ENCODE measurements around the gene C15orf61.
A peak's percentile ranks its signal among the peaks of the same experiment; 100 is the strongest.

Gene C15orf61
- total RNA-seq = 0.28 to 6.4 (median 2.8) reads per million in 17 experiments

DNA sequence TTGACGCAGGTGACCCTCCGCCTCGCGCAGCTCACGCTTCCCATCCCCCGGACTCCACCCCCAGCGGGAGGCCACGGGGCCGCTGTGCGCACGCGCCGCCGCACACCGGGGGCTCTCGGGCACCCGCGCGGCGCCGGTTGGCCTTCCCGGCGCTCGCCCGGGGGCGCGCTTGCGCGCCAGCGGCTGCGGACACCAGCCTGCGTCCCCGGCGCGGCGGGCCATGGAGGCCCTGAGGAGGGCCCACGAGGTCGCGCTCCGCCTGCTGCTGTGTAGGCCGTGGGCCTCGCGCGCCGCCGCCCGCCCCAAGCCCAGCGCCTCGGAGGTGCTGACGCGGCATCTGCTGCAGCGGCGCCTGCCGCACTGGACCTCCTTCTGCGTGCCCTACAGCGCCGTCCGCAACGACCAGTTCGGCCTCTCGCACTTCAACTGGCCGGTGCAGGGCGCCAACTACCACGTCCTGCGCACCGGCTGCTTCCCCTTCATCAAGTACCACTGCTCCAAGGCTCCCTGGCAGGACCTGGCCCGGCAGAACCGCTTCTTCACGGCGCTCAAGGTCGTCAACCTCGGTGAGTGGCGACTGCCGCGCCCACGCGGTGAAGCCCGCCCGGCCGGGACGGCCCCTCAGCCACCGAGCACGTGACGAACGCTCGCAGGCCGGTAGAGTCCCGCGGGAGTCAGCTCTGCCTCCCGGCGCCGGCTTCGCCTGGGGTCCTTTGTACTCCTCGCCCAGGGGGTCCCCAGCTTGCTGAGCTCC lies at the start of gene C15orf61:
Gene C15orf61, plus strand, starts transcription at position 103 of the 754 bp plus-strand sequence. Its CDS starts 118 bp downstream, at position 221.
- DNase-seq = peak; percentile 87 to 97 (median 92)

DNA sequence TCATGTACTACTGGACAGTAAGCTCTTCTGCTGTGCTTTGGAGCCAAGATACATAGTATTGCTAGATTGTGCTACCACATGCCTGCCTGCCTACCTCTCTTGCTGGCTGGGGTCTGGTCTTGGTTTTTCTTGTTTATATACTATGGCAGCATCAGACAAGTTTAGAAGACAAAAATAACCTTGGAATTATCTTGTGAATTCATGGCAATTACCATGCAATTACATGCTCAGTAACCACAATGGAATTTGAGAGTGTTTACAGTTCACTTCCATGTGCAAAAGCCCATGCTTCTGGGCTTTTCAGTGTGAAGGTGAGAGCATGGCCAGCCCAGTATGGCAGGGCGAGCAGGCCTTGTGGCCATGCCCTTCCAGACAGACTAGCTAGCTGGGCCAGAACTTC lies 48.0 kb upstream of the C15orf61 start:
- DNase-seq = no peak

DNA sequence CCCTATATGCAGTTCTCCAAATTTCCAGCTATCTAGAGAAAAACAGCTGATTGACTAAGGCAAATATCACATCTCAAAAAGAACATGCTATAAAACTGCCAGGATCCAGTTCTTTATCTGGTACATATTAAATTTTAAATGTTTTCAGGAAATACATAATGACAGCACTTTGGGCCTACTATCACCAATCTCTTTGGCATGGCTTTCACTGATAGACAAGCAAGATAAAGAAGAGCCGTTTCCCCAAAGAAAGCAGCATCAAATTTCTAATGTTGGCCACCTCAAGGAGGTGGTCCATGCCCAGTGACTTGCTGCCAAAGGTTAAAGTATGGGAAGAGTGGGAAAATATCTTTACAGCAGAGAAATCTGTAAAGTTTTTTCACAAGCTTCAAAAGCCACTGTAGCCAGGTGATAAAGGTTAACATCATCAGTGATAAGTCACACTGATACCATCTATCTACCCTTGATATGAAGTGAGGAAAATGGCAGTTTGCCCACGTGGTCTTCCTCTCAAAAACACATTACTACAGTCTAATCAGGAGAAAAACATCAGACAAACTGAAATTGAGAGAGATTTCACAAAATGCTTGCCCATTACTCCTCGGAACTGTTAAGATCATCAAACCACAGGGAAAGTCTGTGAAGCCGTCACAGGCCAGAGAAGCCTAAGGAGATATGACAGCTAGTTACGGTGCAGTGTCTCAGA lies 46.4 kb upstream of the C15orf61 start:
- DNase-seq = no peak

DNA sequence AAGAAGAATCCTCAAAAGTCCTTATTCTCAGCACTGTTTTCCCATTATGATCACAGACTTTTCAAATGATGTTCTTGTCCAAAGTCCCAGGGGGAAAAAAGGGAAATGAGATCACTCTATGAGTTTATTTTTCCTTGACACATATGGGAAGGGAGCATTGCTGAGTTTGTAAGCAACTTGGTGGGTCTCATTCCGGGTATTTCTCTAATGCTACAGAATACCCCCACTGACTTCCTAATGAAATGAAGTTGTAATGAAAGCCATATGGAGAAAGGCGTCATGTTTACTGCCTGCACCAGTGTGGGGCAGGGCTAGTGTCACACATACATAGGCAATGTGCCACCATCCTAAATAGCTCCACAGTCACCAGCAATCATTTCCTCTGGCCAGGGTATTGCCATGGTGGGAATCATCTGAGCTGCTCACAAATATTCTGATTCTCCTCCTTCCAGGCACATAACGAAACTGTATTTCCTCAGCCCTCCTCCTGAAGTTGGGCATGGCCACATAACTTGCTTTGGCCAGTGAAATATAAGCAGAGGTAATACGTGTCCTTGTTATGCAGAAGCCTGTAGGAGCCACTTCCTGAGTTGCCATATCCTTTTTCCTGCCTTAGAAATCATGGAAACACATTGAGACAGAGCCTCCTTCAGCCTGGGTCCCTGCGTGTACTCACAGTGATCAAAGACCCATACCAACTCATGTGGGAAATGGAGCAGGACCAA lies 41.0 kb upstream of the C15orf61 start:
- DNase-seq = no peak

DNA sequence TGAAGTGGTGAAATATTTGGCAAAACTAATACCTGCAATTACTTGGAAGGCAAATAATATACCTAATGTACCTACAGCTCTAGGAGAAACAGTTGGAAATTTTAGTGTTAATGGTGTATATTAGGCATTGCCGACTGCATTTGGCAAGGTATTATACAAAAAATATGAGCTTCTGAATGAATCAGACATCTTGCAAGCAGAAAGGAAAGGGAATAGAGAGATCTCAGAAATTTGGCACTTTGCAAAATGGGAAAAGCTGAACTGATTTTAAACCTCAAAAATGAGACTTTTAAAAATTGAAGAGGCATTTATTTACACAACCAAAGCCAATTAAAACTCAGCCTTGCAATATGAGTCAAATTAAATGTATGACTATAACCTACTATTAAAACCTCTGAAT lies 40.2 kb upstream of the C15orf61 start:
- DNase-seq = no peak

DNA sequence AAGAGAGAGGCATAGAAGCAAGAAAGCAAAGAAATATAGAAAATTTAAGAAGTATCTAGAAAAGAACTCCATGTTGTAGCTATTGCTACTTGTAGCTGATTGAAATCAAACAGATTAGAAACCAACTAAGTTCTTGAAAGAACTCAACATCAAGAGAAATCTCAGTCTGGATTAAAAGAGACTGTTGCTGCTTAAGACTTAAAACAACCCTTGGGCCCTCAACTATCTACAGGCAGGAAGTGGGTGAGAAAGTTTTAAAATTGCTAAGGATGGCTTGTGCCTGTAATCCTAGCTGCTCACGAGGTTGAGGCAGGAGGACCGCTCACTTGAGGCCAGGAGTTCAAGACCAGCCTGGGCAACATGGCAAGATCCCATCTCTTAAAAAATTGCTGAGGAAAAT lies 39.3 kb upstream of the C15orf61 start:
- DNase-seq = no peak

DNA sequence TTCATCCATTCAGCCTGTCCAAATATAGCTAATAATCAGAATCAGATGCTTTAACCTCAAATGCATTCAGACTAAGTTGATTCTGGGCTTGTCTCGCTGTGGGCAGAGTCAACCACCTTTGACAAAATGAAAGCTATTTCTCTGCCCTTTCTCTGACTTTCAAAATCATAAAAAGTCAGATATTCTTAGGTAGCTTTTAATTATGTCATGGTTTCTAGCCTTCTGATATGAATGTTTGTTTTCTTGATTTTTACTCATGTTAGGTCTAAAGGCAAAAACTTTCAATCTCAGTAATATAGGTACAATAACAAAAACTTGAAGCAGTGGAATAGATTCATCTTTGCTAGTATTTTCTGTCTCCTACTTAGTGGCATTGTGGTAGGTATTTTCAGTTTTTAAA lies 25.3 kb upstream of the C15orf61 start:
- DNase-seq = no peak

DNA sequence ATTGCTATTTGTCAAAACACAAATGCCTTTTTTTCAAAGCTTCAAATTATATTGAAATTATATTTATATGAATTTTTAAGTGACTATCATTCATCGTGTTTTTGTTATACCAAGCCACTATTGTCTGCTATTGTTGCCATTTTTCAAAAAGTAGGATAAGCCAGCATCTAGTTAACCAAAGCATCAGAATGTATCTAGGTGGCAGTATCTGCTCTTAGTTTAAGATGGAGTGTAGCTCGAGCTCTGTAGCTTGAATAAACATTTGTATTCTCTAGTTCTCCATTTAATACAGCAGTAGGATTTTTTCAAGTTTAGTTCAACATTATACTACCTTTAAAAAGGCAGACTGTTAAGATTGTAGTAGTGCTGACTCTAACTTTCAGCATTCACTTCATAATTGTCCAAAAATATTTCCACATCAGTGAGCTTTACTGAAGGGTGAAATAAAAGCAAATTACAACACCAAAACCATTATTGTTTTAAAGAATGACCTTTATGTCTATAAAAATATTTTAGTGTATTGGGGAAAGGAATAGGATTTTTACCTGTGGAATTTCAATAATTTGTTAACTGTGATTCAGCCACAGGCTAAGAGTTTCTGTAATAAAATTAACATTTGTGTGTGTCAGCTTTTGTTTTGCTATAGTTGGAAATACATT lies 19.6 kb upstream of the C15orf61 start:
- peak in 3 of 4 experiments; percentile 13 to 51 (median 28) for DNase-seq

DNA sequence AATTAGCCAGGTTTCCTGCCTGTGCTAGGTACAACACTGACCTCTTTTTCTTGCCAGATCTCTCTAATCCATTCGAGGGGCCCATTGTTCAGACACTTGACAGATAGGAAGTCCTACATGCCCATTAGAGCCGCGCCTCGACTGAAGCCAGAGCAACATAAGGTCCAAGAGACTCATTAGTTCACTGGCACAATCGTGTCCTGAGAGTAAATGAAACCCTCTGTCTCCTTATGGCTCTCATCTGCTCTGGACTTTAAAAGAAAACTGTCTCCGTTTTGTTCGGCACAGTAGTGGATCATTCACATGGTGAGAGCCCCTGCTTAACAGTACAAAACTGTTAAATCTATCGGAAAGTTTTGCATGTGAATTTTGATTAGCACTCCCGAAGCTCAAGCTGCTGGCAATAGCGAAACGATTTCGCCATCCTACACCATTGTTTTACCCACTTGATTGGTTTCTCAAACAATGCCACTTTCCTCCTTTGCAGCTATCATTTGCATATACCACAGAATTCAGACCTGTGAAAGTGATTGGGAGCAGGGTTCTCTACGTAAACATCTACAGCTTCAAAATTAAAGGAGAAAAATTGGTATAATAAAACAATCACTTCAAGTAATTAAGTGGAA lies 19.0 kb upstream of the C15orf61 start:
- DNase-seq = no peak

DNA sequence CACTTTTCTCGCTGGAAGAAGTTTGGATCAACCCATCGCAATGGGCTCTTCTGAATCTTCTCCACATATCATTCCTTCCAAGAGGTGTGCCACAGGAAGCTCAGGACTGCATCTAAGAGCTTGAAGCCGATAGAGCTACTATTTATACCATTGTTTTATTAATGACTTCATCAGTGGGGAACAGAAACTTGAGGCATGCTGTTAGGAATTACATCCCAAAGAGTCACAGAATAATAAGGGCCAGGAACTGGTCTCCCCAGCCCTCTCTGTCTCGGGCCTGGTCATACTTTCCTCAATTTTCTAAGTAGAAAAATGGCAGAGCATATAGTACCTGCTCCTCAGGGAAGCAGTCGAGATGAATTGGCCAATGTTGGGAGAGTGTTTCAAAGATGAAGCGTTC lies 16.9 kb upstream of the C15orf61 start:
- no peak for DNase-seq

DNA sequence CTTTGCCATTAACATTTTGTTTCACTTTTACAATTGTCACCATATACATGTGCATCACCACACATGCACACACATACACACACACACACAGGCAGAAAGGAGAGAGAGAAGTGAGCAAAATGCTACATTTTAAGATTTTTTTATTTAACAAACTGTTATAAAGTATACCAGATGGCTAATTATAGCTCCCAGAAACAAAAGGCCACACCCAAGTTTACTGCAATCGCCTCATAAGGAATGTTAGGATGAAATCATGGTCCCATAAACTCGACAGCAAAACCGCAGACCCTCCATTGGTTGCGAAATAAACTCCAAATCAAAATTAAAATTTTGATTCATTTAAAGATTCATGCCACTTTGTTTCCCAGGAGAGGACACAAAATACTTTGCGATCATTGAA lies 16.1 kb upstream of the C15orf61 start:
- no peak for DNase-seq

DNA sequence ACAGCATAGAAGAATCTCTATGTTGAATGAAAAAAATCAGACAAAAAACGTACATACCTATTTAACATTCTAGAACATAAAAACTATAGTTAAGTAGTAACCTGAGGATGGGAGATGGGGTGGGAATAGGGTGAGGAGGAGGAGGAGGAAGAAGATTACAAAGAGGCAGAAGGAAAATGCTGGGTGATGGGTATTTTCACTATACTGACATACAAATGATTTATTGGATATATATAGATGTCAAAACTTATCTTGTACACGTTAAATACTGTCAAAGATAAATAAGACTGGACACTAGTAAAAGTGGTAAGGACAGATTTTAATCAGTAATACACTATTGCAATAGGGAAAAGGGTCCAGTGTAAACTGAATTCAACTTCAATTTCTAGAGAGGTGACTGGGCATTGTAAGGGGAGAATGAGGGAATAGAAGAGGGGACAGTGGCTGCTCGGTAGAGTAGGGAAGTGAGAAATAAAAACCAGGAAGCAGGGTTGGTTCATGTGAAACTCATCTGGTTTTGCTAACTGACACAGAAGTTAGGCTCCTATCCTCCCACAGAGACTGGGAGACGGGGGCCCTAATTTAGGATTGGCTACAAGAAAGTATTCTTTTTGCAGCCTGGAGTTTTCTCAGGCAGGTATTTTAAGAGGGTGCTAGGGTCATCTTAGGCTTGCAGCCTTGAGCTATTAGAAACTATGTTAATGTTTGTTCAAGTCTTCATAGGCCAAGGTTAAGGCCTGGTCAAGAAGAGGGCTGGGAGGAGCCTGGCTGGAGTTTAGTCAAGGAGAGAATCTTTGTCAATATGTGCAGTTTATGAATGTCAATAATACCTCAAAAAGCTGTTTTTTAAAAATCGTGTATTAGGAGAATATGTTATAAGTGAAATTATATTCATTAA lies 15.0 kb upstream of the C15orf61 start:
- peak; percentile 38 to 71 (median 61) for DNase-seq

DNA sequence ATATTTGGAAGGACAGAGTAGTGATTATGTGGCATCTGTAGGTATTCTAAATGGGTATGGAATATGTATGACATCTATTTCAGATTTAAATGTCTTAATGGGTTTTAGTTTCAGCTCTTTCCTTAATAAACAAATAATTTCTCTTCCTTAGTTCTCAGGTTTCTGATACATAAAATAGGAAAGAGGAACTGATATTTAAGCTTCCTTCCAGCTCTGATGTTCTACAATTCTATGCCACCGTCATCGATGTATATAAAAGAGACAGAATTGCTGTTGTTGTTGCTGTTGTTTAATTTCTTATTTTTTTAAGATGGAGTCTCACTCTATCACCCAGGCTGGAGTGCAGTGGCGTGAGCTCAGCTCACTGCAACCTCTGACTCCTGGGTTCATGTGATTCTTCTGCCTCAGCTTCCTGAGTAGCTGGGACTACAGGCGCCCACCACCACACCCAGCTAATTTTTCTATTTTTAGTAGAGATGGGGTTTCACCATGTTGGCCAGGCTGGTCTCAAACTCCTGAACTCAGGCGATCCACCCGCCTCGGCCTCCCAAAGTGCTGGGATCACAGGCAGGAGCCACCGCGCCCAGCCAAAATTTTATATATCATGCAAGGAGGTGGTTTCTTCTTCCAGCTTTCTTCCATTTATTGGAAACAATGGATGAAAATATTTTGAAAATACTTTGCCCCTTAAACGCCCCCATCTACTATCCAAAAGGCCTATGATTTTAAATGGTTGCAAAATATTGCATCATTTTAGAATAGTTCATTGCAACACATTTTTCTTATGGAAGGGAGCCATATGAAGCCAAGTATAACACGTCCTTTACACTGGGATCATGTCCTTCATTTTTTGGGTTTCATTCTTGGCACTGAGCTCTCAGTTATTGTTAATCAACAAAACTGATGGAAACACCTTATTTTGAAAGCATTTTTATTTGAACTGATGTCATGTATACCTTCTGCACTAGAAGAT lies 13.9 kb upstream of the C15orf61 start:
- DNase-seq = peak in 2 of 4 experiments; percentile 36 to 48

DNA sequence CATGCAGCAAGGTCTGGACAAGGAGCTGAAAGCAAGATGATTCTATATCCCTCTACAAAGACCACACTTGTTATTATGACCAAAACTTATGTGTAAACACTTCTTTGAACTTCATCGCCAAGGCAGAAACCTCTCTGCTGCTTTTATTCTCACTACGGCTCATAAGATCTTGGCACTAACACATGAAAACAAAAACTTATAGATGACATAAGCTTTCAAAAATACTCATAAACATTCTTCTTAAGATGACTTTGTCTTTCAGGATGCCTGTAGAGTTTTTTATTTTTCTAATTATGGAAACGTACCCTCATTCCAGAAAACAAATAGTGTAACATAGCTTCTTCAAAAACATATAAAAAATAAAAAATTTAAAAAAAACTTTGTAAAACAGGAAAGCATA lies 12.5 kb upstream of the C15orf61 start:
- DNase-seq = no peak

DNA sequence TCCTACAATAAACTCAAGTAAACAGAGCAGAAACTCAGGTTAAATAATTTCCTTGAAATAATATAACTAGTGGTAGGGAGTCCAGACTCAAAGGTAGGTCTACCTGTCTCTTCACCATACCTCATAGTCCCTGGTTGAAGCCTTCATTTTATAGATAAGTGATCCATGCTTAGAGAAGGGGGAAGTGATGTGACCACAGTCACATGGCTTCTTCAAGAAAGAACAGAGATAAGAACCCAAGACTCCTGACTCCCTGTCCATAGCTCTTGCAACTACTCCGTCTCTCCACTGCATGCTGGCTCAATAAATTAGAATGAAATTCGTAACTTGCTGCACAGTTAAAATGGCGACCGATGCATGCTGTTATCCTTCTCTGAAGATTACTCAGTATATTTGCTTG lies 11.0 kb upstream of the C15orf61 start:
- no peak for DNase-seq

DNA sequence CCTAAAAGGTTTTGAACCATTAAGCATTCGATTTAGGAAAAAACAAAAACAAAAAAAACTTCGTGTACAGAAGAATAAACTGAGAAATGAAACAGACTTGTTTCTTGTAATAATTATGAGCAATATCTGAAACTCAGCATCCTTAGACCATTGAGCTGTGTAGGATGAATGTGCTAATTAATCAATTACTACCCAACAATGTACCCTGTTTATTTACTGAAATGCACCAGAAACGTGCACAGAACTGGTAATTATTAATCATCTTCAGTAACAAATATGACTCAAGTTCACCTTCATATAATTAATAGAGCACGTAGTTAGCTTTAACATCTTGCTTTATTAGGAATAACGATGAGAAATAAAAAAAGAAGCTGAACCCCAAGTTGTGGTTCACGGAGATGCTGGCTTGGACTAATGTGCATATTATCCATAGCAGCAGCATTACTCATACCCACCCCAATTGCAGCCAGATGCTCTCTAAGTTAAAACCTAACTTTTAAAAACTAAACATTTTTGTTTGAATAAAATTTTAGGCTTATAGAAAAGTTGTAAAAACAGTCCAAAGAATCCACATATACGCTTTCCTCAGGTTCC lies 10.2 kb upstream of the C15orf61 start:
- DNase-seq = no peak

DNA sequence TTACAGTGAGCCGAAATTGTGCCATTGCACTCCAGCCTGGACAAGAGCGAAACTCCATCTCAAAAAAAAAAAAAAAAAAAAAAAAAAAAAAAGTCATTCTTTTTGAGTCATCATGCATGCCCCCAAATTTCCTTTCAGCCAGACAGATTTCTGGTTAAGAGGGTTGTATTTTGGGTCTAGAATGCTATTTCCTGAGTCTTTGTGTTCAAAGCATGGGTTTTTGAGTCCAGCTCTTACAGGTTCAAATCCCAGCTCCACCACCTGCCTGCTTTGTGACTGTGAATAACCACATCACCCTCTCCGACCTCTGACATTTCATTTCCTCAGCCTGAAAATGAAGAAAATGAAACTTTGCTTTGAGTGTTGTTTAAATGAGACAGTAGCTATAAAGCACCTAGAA lies 9.3 kb upstream of the C15orf61 start:
- DNase-seq = no peak

DNA sequence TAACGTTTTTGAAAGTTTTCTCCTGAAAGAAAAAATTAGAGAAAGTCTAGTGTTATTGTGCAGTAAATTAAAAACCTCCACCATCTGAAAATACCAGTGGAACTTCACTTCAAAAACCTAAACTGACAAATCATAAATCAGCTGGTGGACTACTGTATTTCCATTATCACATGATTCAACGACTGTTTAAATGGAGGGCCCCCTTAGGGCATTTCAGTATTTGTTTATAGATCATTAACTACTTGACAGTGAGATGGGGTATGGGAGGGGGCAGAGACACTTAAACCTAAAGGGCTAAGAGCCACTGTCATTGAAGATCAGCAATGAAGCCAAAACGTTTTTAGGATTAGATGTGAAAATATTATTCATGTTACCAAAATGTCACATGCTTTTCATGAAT lies 8.8 kb upstream of the C15orf61 start:
- no peak for DNase-seq

DNA sequence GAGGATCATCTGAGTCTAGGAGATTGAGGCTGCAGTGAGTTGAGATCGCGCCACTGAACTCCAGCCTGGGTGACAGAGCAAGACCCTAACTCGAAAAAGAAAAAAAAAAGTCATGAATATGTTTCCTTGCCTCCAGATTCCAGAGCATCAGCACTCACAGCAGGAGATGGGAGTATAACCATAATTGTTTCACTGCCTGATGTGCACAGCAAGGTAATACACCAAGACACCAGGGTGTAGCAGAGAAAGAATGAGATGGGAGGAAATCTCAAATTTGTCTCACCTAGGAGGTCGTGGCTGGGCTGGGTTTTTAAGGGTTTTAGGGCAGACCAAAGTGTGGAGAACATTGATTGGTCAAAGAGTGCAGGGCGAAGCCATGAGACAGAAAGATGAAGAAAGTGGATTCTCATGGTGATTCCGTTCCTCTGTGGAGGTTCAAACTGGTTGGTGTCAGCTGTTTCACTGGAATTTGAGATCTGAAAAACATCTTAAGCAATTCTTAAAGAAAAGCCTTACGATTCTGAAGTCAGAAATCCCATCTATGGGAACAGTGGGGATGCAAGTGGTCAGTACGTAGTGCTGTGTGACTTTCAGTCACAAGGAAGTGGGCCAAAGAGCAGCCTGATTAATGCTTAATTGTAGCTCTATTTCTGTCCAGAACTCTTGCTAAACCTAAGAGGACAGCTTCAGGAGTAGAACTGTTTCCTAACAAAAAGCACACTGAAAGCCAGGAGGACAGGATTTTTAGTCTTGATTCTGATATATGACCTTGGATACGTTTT lies 7.8 kb upstream of the C15orf61 start:
- no peak for DNase-seq

All from suppressor macrophage (primary cell).